Left lung (tissue), 10 donors: ENCODE data around the gene ACSBG1. TPM values are rescaled to one million over a fixed set of nuclear protein-coding genes. Genes with fewer than 3 reads are reported as not detected.
A peak's percentile ranks its signal among the peaks of the same experiment; 100 is the strongest.

Source experiments
- ATAC-seq: fragments of 200-7000 bp; cut with Tn5 transposase; one replicate; pipeline ENCODE4 v1.9.1; 2020; ENCODE audit warnings: moderate library complexity
- DNase-seq, 4 donors: peaks; one replicate each; pipeline ENCODE4 v3.0.0-alpha.2; 2013 to 2020
- H3K27ac ChIP-seq, 2 donors: fragments of 200-600 bp; sonication (generic) in 1 of 2; one replicate each; pipeline versions ENCODE4 v1.5.0 to v1.8.0; 2020 to 2021
- H3K27me3 ChIP-seq, 2 donors: fragments of 200-600 bp; sonication (generic) in 1 of 2; one replicate each; pipeline versions ENCODE4 v1.5.0 to v1.8.0; 2020 to 2021
- H3K36me3 ChIP-seq, 2 donors: fragments of 200-600 bp; sonication (generic) in 1 of 2; one replicate each; pipeline versions ENCODE4 v1.5.0 to v1.8.0; 2020 to 2021
- H3K4me1 ChIP-seq, 2 donors: fragments of 200-600 bp; one replicate each; pipeline ENCODE4 v1.8.0; 2021
- H3K4me3 ChIP-seq, 2 donors: fragments of 200-600 bp; sonication (generic) in 1 of 2; one replicate each; pipeline versions ENCODE4 v1.5.0 to v1.8.0; 2020 to 2021; ENCODE audit warnings: mild to moderate bottlenecking in 1 of 2
- H3K9me3 ChIP-seq, 2 donors: fragments of 200-600 bp; sonication (generic) in 1 of 2; one replicate each; pipeline versions ENCODE4 v1.5.0 to v1.8.0; 2020 to 2021
- intact Hi-C, 2 donors: fragments of 100-400 bp; cut with DNase I; formaldehyde crosslinking; loops; one replicate each; pipeline versions ENCODE4 v1.11.2 to v1.14.2; 2022
- polyA plus RNA-seq, 6 donors: library from polyadenylated mRNA; unstranded; fragments of 120-200 nt; gene quantifications; one replicate each; pipeline ENCODE4 v1.2.1, GENCODE V29; 2013; ENCODE audit not compliant: insufficient read length in 6 of 6
- total RNA-seq, 2 donors: library from RNA; stranded (reverse); fragmentation: NEBNext Ultra II Directional; extraction: Animal tissue kit (Norgen Biotek cat#: 25700); gene quantifications; one replicate each; pipeline ENCODE4 v1.2.1, GENCODE V29; 2021
- TF ChIP-seq, protein P1 (sequence below), 2 donors: fragments of 200-600 bp; sonication (generic) in 1 of 2; IDR thresholded peaks; one replicate each; pipeline versions ENCODE4 v1.5.0 to v1.8.0; 2021; ENCODE audit warnings: antibody characterized with exemption in 2 of 2
- donor health status: DM: no; HTN: yes; CAD: no.
- donor health status: DM: no; HTN: no; CAD: no.

The ACSBG1 gene
- total and polyA plus RNA-seq, 8 donors: 0.42 to 1.9 (median 0.79) TPM; not detected in 1

GRCh38 chr15:78213956-78214355 lies 20.4 kb downstream of the ACSBG1 start:
- no peak for DNase-seq
- Histone ChIP-seq H3K4me3 (no peak overlapping the region), H3K27ac (no peak overlapping the region), H3K9me3 (no peaks in the 10 kb centered on the region), H3K4me1 (no peaks in the 10 kb centered on the region), H3K27me3 (peaks cover 0 to 3% of the 10 kb centered on the region in 2 donors), H3K36me3 (no peaks in the 10 kb centered on the region)
- no peak for ATAC-seq
- intact Hi-C loops: no loop called here
- TF ChIP-seq, protein P1, sequence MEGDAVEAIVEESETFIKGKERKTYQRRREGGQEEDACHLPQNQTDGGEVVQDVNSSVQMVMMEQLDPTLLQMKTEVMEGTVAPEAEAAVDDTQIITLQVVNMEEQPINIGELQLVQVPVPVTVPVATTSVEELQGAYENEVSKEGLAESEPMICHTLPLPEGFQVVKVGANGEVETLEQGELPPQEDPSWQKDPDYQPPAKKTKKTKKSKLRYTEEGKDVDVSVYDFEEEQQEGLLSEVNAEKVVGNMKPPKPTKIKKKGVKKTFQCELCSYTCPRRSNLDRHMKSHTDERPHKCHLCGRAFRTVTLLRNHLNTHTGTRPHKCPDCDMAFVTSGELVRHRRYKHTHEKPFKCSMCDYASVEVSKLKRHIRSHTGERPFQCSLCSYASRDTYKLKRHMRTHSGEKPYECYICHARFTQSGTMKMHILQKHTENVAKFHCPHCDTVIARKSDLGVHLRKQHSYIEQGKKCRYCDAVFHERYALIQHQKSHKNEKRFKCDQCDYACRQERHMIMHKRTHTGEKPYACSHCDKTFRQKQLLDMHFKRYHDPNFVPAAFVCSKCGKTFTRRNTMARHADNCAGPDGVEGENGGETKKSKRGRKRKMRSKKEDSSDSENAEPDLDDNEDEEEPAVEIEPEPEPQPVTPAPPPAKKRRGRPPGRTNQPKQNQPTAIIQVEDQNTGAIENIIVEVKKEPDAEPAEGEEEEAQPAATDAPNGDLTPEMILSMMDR (IDR thresholded peaks at IDR 0.05): no peak

DNA sequence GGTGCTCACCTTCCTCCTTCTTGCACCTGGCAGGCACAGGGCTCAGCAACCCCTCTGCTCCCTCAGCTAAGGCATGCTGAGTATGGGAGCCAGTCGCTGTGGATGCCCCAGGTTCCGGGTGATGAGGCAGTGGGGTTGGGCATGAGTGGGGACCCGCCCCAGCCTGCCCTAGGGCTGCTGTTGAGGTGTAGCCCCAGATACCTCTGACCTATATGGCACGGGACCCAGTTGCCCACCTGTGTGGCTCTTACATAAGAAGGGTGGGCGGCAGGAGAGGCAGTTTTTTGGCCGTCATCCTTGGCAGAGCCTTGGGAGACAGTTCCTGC lies 21.0 kb downstream of the ACSBG1 start:
- ATAC-seq (no peak), DNase-seq (no peak)
- Histone ChIP-seq H3K27me3 (peaks cover 0 to 3% of the 10 kb centered on the region in 2 donors), H3K27ac (no peak overlapping the region), H3K4me3 (no peak overlapping the region), H3K36me3 (no peaks in the 10 kb centered on the region), H3K9me3 (no peaks in the 10 kb centered on the region), H3K4me1 (no peaks in the 10 kb centered on the region)
- intact Hi-C loops: no loop called here
- TF ChIP-seq, protein P1 (IDR thresholded peaks at IDR 0.05): no peak

- H3K4me3 ChIP-seq: no peak overlapping the region
- H3K4me1 ChIP-seq: no peaks in the 10 kb centered on the region
- intact Hi-C loops: no loop called here
- DNase-seq (no peak), ATAC-seq (peak; percentile 13)
- TF ChIP-seq, protein P1 (IDR thresholded peaks at IDR 0.05): no peak
- H3K27ac ChIP-seq: no peak overlapping the region
- H3K9me3 ChIP-seq: no peaks in the 10 kb centered on the region
- H3K27me3 ChIP-seq: peaks cover 0 to 3% of the 10 kb centered on the region in 2 donors
- no peaks in the 10 kb centered on the region for H3K36me3 ChIP-seq
These were observed 21.6 kb downstream of the ACSBG1 start for GRCh38 chr15:78212546-78213424.

DNA sequence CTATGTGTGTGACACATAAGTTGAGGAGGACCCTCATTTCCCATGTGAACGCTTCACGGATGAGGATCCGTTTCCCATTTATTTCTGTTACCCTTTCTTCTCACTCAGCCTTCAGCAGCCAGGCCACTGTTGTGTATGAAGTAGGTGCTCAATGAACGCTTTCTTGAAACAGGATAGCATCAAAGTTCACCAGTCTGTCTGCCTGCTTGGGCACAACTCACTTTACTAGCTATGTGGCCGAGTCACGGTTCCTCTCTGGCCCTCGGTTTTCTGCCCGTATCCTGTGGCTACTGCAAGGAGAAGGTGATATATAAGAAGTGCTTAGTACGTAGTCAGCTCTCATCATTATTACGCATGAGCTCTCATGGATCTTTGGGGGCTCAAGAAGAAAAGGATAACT lies 22.4 kb downstream of the ACSBG1 start:
- Histone ChIP-seq H3K27me3 (peaks cover 0 to 3% of the 10 kb centered on the region in 2 donors), H3K4me1 (no peaks in the 10 kb centered on the region), H3K9me3 (no peaks in the 10 kb centered on the region), H3K27ac (no peak overlapping the region), H3K36me3 (no peaks in the 10 kb centered on the region), H3K4me3 (no peak overlapping the region)
- TF ChIP-seq, protein P1 (IDR thresholded peaks at IDR 0.05): no peak
- intact Hi-C loops: no loop called here
- no peak for DNase-seq
- no peak for ATAC-seq

GRCh38 chr15:78211189-78211921 lies 23.0 kb downstream of the ACSBG1 start:
- TF ChIP-seq, protein P1 (IDR thresholded peaks at IDR 0.05): no peak
- no peak for DNase-seq
- ATAC-seq: no peak
- no peak overlapping the region for H3K27ac ChIP-seq
- H3K9me3 ChIP-seq: no peaks in the 10 kb centered on the region
- intact Hi-C loops: no loop called here
- no peaks in the 10 kb centered on the region for H3K4me1 ChIP-seq
- H3K36me3 ChIP-seq: no peaks in the 10 kb centered on the region
- no peak overlapping the region for H3K4me3 ChIP-seq
- peaks cover 0 to 3% of the 10 kb centered on the region in 2 donors for H3K27me3 ChIP-seq
